AG09319 (cell line): Measurements from ENCODE around the gene KHDC3L.

ENCODE experiments used
- DNase-seq: peaks from one replicate; pipeline ENCODE4 v3.0.0-alpha.2; 2010; ENCODE audit warnings: low read depth; ENCODE audit errors: extremely low read depth
- TF ChIP-seq, protein P1 (sequence below): IDR thresholded peaks from 2 replicates; pipeline ENCODE4 v1.5.1; 2011; ENCODE audit warnings: low read depth, mild to moderate bottlenecking, inconsistent platforms, low read length, moderate library complexity

The KHDC3L gene

GRCh38 chr6:73400656-73401055, 38.2 kb downstream of the KHDC3L start:
- TF ChIP-seq, protein P1, sequence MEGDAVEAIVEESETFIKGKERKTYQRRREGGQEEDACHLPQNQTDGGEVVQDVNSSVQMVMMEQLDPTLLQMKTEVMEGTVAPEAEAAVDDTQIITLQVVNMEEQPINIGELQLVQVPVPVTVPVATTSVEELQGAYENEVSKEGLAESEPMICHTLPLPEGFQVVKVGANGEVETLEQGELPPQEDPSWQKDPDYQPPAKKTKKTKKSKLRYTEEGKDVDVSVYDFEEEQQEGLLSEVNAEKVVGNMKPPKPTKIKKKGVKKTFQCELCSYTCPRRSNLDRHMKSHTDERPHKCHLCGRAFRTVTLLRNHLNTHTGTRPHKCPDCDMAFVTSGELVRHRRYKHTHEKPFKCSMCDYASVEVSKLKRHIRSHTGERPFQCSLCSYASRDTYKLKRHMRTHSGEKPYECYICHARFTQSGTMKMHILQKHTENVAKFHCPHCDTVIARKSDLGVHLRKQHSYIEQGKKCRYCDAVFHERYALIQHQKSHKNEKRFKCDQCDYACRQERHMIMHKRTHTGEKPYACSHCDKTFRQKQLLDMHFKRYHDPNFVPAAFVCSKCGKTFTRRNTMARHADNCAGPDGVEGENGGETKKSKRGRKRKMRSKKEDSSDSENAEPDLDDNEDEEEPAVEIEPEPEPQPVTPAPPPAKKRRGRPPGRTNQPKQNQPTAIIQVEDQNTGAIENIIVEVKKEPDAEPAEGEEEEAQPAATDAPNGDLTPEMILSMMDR, result no peak
- no peak for DNase-seq

DNA sequence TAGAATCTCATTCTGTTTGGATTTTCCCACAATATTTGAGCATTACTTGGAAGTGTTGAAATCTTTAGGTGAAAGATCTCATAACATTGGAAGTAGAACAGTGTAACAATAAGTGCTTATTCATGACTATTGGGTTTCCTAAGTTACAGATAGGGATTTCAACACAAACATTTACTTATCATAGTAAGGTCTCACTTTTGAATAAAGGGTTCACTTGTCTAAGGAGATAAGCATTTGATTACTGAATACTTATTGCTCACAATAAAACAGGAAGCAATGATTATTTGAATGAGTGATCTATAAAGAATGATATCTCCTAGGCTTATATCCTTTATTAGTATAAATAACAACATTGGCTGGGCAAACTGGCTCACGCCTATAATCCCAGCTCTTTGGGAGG, 46.9 kb downstream of the KHDC3L start:
- TF ChIP-seq, protein P1, result no peak
- no peak for DNase-seq

DNA sequence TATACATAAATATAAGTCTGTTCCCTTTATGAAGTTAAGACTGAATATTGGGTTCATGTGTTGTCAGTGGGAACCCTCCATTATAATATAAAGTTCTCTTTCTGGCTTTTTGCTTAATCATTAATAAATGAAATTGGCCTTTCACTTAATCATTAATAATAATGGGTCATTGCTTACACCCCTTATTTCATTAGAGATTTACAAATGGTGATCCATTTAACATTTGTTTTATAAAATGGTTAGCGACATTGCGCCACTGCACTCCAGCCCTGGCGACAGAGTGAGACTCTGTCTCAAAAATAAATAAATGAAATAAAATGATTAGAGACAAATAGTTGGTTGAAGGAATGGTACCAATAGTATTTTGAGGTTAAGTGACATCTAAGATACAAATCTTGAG, 50.6 kb downstream of the KHDC3L start:
- TF ChIP-seq, protein P1, result no peak

More for the DNA sequence above, 50.6 kb downstream of the KHDC3L start:
- no peak for DNase-seq
